MM.1S (cell line): ENCODE measurements around the gene MYH14.

Source experiments
- DNase-seq: peaks from one replicate; pipeline ENCODE4 v3.0.0-alpha.2; 2015
- H2AFZ ChIP-seq: fragments of 300-600 bp; sonication (generic); 2 replicates; pipeline ENCODE4 v1.6.0; 2016; ENCODE audit warnings: antibody characterized with exemption, low read length
- H3F3A ChIP-seq: fragments of 300-600 bp; sonication (generic); 2 replicates; pipeline ENCODE4 v1.6.1; 2016; ENCODE audit warnings: mild to moderate bottlenecking, antibody characterized with exemption, low read length, moderate library complexity, mixed read lengths; ENCODE audit not compliant: insufficient read depth
- H3K27ac ChIP-seq: fragments of 300-600 bp; sonication (generic); 2 replicates; pipeline ENCODE4 v1.5.1; 2016; ENCODE audit warnings: mild to moderate bottlenecking, low read length
- H3K27me3 ChIP-seq: fragments of 300-600 bp; sonication (generic); replicated peaks from 2 replicates; pipeline ENCODE4 v1.6.0; 2016; ENCODE audit warnings: low read length; ENCODE audit not compliant: insufficient read depth
- H3K36me3 ChIP-seq: fragments of 300-600 bp; sonication (generic); replicated peaks from 2 replicates; pipeline ENCODE4 v1.6.1; 2016; ENCODE audit warnings: mild to moderate bottlenecking, low read length, mixed read lengths; ENCODE audit not compliant: insufficient read depth
- H3K4me1 ChIP-seq: fragments of 300-600 bp; sonication (generic); 2 replicates; pipeline ENCODE4 v1.6.1; 2016; ENCODE audit warnings: low read length, mixed read lengths
- H3K4me2 ChIP-seq: fragments of 300-600 bp; sonication (generic); 2 replicates; pipeline ENCODE4 v1.6.0; 2016; ENCODE audit warnings: low read depth, low read length
- H3K4me3 ChIP-seq: fragments of 300-600 bp; sonication (generic); 2 replicates; pipeline ENCODE4 v1.5.1; 2016; ENCODE audit warnings: low read length, mixed read lengths
- H3K79me2 ChIP-seq: fragments of 300-600 bp; sonication (generic); 2 replicates; pipeline ENCODE4 v1.6.1; 2016; ENCODE audit warnings: mixed run types, low read length, mixed read lengths
- H3K9ac ChIP-seq: fragments of 300-600 bp; sonication (generic); 2 replicates; pipeline ENCODE4 v1.6.1; 2016; ENCODE audit warnings: low read length, mixed read lengths
- H3K9me2 ChIP-seq: fragments of 300-600 bp; sonication (generic); replicated peaks from 2 replicates; pipeline ENCODE4 v1.6.1; 2016; ENCODE audit warnings: mild to moderate bottlenecking, low read length, mixed read lengths; ENCODE audit not compliant: insufficient read depth
- H3K9me3 ChIP-seq: fragments of 300-600 bp; sonication (generic); replicated peaks from 2 replicates; pipeline ENCODE4 v1.6.1; 2016; ENCODE audit warnings: mild to moderate bottlenecking, low read length, mixed read lengths; ENCODE audit not compliant: insufficient read depth
- H4K20me1 ChIP-seq: fragments of 300-600 bp; sonication (generic); 2 replicates; pipeline ENCODE4 v1.6.1; 2016; ENCODE audit warnings: mild to moderate bottlenecking, low read length, moderate library complexity, mixed read lengths; ENCODE audit not compliant: insufficient read depth
- EZH2 ChIP-seq: fragments of 300-600 bp; sonication (generic); optimal IDR thresholded peaks from 2 replicates; pipeline ENCODE3; 2017; ENCODE audit warnings: low read depth, mild to moderate bottlenecking, antibody characterized with exemption, low read length, mixed read lengths
- EZH2phosphoT487 ChIP-seq: fragments of 300-600 bp; sonication (generic); IDR thresholded peaks from 2 replicates; pipeline ENCODE4 v1.6.1; 2018; ENCODE audit warnings: antibody characterized with exemption, low read length
- TF ChIP-seq, protein P1 (sequence below): fragments of 300-600 bp; sonication (generic); IDR thresholded peaks from 2 replicates; pipeline ENCODE4 v1.5.1; 2016; ENCODE audit warnings: antibody characterized with exemption, low read length, mixed read lengths

MYH14 gene

GRCh38 chr19:50325310-50326100 lies 122.1 kb downstream of the MYH14 start:
- Histone ChIP-seq H3K9me2 (no peaks in the 10 kb centered on the region), H2AFZ (no peak overlapping the region), H4K20me1 (no peaks in the 10 kb centered on the region), H3K27me3 (peaks cover 54% of the 10 kb centered on the region), H3K9me3 (no peaks in the 10 kb centered on the region), H3K79me2 (no peaks in the 10 kb centered on the region), H3F3A (no peaks in the 10 kb centered on the region), H3K27ac (no peak overlapping the region), H3K4me3 (no peak overlapping the region), H3K9ac (no peak overlapping the region), H3K4me1 (no peaks in the 10 kb centered on the region), H3K4me2 (no peak overlapping the region; the same call in 1 of the 2 replicates), H3K36me3 (no peaks in the 10 kb centered on the region)
- TF ChIP-seq, protein P1, sequence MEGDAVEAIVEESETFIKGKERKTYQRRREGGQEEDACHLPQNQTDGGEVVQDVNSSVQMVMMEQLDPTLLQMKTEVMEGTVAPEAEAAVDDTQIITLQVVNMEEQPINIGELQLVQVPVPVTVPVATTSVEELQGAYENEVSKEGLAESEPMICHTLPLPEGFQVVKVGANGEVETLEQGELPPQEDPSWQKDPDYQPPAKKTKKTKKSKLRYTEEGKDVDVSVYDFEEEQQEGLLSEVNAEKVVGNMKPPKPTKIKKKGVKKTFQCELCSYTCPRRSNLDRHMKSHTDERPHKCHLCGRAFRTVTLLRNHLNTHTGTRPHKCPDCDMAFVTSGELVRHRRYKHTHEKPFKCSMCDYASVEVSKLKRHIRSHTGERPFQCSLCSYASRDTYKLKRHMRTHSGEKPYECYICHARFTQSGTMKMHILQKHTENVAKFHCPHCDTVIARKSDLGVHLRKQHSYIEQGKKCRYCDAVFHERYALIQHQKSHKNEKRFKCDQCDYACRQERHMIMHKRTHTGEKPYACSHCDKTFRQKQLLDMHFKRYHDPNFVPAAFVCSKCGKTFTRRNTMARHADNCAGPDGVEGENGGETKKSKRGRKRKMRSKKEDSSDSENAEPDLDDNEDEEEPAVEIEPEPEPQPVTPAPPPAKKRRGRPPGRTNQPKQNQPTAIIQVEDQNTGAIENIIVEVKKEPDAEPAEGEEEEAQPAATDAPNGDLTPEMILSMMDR, result no peak
- no peak for TF ChIP-seq EZH2phosphoT487
- TF ChIP-seq EZH2, result no peak
- DNase-seq, result peak; percentile 68

- H3K9me2 ChIP-seq, result no peaks in the 10 kb centered on the region
- H3K36me3 ChIP-seq, result no peaks in the 10 kb centered on the region
- H3K4me1 ChIP-seq, result no peaks in the 10 kb centered on the region
- no peaks in the 10 kb centered on the region for H3K9me3 ChIP-seq
- DNase-seq, result no peak
- H4K20me1 ChIP-seq, result no peaks in the 10 kb centered on the region
- no peak overlapping the region for H3K4me3 ChIP-seq
- H3K79me2 ChIP-seq, result no peaks in the 10 kb centered on the region
- H3K27me3 ChIP-seq, result peaks cover 53% of the 10 kb centered on the region
- no peak overlapping the region for H3K9ac ChIP-seq
- H3K4me2 ChIP-seq, result no peak overlapping the region
- no peak overlapping the region for H2AFZ ChIP-seq
- TF ChIP-seq EZH2phosphoT487 (no peak), EZH2 (no peak)
- TF ChIP-seq, protein P1, result no peak
- no peaks in the 10 kb centered on the region for H3F3A ChIP-seq
- no peak overlapping the region for H3K27ac ChIP-seq
These were observed 122.8 kb downstream of the MYH14 start for GRCh38 chr19:50326101-50326664.

GRCh38 chr19:50327013-50327412 lies 123.6 kb downstream of the MYH14 start:
- H3K9me2 ChIP-seq, result no peaks in the 10 kb centered on the region
- H3F3A ChIP-seq, result no peaks in the 10 kb centered on the region
- H4K20me1 ChIP-seq, result no peaks in the 10 kb centered on the region
- H3K27ac ChIP-seq, result no peak overlapping the region
- no peak overlapping the region for H3K4me3 ChIP-seq
- H3K36me3 ChIP-seq, result no peaks in the 10 kb centered on the region
- H3K9ac ChIP-seq, result no peak overlapping the region
- TF ChIP-seq, protein P1, result no peak
- TF ChIP-seq EZH2phosphoT487, result no peak
- no peak for TF ChIP-seq EZH2
- H3K79me2 ChIP-seq, result no peaks in the 10 kb centered on the region
- DNase-seq, result no peak
- H3K9me3 ChIP-seq, result no peaks in the 10 kb centered on the region
- no peaks in the 10 kb centered on the region for H3K4me1 ChIP-seq
- H3K27me3 ChIP-seq, result peaks cover 56% of the 10 kb centered on the region
- no peak overlapping the region for H2AFZ ChIP-seq
- H3K4me2 ChIP-seq, result no peak overlapping the region
